ENCODE measurements around the gene TSPAN32.

DNA sequence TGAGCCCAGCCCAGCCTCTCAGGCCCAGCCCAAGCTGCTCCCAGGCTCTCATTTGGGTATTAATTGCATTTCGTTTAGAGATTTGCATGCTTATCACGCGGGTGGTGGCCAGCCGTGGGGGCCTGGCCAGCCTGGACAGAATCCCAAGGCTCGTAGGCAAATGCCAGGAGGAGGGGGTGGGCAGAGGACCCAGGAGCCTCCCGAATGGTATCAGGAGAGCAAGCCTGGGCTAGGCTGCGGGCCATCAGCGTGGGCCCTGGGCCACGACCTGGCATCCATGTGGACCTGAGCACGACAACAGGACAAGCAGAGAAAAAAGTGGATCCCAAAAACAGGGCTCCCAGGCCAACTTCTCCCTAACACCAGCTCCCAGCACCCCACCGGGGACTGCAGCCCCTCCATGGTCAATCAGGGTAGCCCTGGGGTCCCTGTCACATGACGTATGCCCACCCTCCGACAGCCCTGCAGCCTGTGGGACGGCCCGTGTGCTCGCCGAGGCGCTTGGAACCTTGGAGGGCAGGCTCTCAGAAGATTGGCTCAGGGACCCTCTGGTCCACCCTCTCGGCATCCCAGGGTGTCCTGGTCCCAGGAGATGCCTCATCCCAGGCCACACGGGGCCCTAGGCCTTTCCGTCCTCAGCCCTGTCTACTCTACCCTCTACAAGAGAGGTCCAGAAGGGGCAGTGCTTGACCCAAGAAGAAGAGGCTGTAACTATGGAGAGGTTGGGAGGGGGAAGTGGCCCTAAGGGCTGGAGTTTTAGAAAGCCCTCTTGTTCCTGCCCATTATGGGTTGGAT, 40.2 kb upstream of the TSPAN32 start:
- TF ChIP-seq, protein P1, sequence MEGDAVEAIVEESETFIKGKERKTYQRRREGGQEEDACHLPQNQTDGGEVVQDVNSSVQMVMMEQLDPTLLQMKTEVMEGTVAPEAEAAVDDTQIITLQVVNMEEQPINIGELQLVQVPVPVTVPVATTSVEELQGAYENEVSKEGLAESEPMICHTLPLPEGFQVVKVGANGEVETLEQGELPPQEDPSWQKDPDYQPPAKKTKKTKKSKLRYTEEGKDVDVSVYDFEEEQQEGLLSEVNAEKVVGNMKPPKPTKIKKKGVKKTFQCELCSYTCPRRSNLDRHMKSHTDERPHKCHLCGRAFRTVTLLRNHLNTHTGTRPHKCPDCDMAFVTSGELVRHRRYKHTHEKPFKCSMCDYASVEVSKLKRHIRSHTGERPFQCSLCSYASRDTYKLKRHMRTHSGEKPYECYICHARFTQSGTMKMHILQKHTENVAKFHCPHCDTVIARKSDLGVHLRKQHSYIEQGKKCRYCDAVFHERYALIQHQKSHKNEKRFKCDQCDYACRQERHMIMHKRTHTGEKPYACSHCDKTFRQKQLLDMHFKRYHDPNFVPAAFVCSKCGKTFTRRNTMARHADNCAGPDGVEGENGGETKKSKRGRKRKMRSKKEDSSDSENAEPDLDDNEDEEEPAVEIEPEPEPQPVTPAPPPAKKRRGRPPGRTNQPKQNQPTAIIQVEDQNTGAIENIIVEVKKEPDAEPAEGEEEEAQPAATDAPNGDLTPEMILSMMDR (IDR thresholded peaks at IDR 0.05): no peak
- no peak for TF ChIP-seq TCF7L2 (IDR thresholded peaks at IDR 0.05; ENCODE audit: low read depth, low read length)
